Stimulated activated memory B cell treated with anti-CD40 and anti-IgM and Interleukin-4, amounts not matched to agents 10 μg/mL and 1 μg/mL and 100 μg/mL, for 72 hours (primary cell): ENCODE results near the gene WDR38.
"Not testable (repeated sequence)": the region's sequence is repeated elsewhere in the genome, so short reads cannot be mapped to it uniquely, and the experiment has no call there.

ENCODE experiments used
- ATAC-seq: fragments of 150-1000 bp; cut with Tn5 transposase; 2 replicates; pipeline ENCODE4 v1.10.0; 2021
- H3K27ac Mint-ChIP-seq: one replicate; pipeline ENCODE4 v1.8.0; 2022; ENCODE audit warnings: mild to moderate bottlenecking, mixed read lengths
- H3K27me3 Mint-ChIP-seq: one replicate; pipeline ENCODE4 v1.8.0; 2022; ENCODE audit warnings: mixed read lengths
- H3K36me3 Mint-ChIP-seq: one replicate; pipeline ENCODE4 v1.8.0; 2022; ENCODE audit warnings: mixed read lengths
- H3K4me1 Mint-ChIP-seq: one replicate; pipeline ENCODE4 v1.8.0; 2022; ENCODE audit warnings: mixed read lengths
- H3K4me3 Mint-ChIP-seq: one replicate; pipeline ENCODE4 v1.8.0; 2022; ENCODE audit warnings: mild to moderate bottlenecking, moderate library complexity, mixed read lengths
- H3K9me3 Mint-ChIP-seq: one replicate; pipeline ENCODE4 v1.8.0; 2022; ENCODE audit warnings: mixed read lengths

WDR38 gene

GRCh38 chr9:124820698-124821623 is 32.3 kb upstream of the WDR38 start:
- Mint-ChIP-seq H3K9me3 (no peaks in the 10 kb centered on the region), H3K36me3 (no peaks in the 10 kb centered on the region), H3K4me1 (peaks cover 17% of the 10 kb centered on the region), H3K27me3 (peaks cover 28% of the 10 kb centered on the region), H3K4me3 (no peak overlapping the region), H3K27ac (no peak overlapping the region)
- no peak for ATAC-seq

GRCh38 chr9:124828489-124829333 is 24.5 kb upstream of the WDR38 start:
- Mint-ChIP-seq H3K36me3 (no peaks in the 10 kb centered on the region), H3K27ac (peak overlapping the region; percentile 26), H3K4me1 (peaks cover 15% of the 10 kb centered on the region), H3K27me3 (peaks cover 22% of the 10 kb centered on the region), H3K9me3 (peaks cover 5% of the 10 kb centered on the region), H3K4me3 (no peak overlapping the region)
- no peak for ATAC-seq

DNA sequence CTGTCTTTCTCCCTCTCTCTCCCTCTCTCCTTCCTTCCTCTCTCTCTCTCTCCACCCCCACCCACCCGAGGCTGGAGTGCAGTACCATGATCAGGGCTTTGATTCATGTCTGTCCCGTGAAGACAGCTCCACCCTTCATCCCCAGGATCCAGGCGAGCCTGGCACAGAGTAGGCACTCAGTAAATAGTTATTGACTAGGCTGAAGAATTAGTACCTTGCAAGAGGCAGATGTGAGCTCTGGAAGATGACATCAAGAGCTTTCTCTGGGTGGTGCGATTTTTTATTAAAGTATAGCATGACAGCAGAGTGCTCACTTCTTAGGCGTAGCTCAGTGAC is 24.0 kb upstream of the WDR38 start:
- Mint-ChIP-seq H3K4me1 (peaks cover 11% of the 10 kb centered on the region), H3K27ac (peak overlapping the region; percentile 26), H3K27me3 (peaks cover 26% of the 10 kb centered on the region), H3K36me3 (no peaks in the 10 kb centered on the region), H3K9me3 (peaks cover 5% of the 10 kb centered on the region), H3K4me3 (no peak overlapping the region)
- ATAC-seq = no peak

- Mint-ChIP-seq H3K36me3 (no peaks in the 10 kb centered on the region), H3K9me3 (peaks cover 5% of the 10 kb centered on the region), H3K4me3 (no peak overlapping the region), H3K27me3 (peaks cover 38% of the 10 kb centered on the region), H3K4me1 (peaks cover 8% of the 10 kb centered on the region), H3K27ac (no peak overlapping the region)
- ATAC-seq = no peak
These were observed 22.7 kb upstream of the WDR38 start for GRCh38 chr9:124830593-124830992.

- H3K4me3 Mint-ChIP-seq = no peak overlapping the region
These were observed 21.5 kb upstream of the WDR38 start for GRCh38 chr9:124831642-124832364.

GRCh38 chr9:124834591-124834990 is 18.7 kb upstream of the WDR38 start:
- no peak overlapping the region for H3K27ac Mint-ChIP-seq
- H3K36me3 Mint-ChIP-seq = no peaks in the 10 kb centered on the region
- no peak for ATAC-seq
- H3K4me1 Mint-ChIP-seq = no peaks in the 10 kb centered on the region
- H3K27me3 Mint-ChIP-seq = peaks cover 48% of the 10 kb centered on the region
- no peaks in the 10 kb centered on the region for H3K9me3 Mint-ChIP-seq
- no peak overlapping the region for H3K4me3 Mint-ChIP-seq

More at GRCh38 chr9:124831642-124832364, 21.5 kb upstream of the WDR38 start:
- H3K4me1 Mint-ChIP-seq = peaks cover 8% of the 10 kb centered on the region
- H3K36me3 Mint-ChIP-seq = no peaks in the 10 kb centered on the region
- H3K27me3 Mint-ChIP-seq = peaks cover 44% of the 10 kb centered on the region
- H3K9me3 Mint-ChIP-seq = peaks cover 5% of the 10 kb centered on the region
- ATAC-seq = no peak
- H3K27ac Mint-ChIP-seq = no peak overlapping the region

GRCh38 chr9:124835026-124835557 is 18.2 kb upstream of the WDR38 start:
- Mint-ChIP-seq H3K4me3 (no peak overlapping the region), H3K9me3 (no peaks in the 10 kb centered on the region), H3K36me3 (no peaks in the 10 kb centered on the region), H3K27me3 (peaks cover 48% of the 10 kb centered on the region), H3K27ac (no peak overlapping the region), H3K4me1 (no peaks in the 10 kb centered on the region)
- ATAC-seq = no peak

GRCh38 chr9:124838132-124838531 is 15.1 kb upstream of the WDR38 start:
- not testable (repeated sequence) for H3K9me3 Mint-ChIP-seq, H3K36me3 Mint-ChIP-seq, H3K27ac Mint-ChIP-seq, H3K4me1 Mint-ChIP-seq, H3K4me3 Mint-ChIP-seq, ATAC-seq
- peaks cover 43% of the 10 kb centered on the region for H3K27me3 Mint-ChIP-seq

GRCh38 chr9:124838567-124839275 is 14.5 kb upstream of the WDR38 start:
- H3K36me3 Mint-ChIP-seq, H3K27ac Mint-ChIP-seq, H3K9me3 Mint-ChIP-seq, ATAC-seq, H3K4me3 Mint-ChIP-seq, H3K4me1 Mint-ChIP-seq: not testable (repeated sequence)
- H3K27me3 Mint-ChIP-seq = peaks cover 43% of the 10 kb centered on the region

DNA sequence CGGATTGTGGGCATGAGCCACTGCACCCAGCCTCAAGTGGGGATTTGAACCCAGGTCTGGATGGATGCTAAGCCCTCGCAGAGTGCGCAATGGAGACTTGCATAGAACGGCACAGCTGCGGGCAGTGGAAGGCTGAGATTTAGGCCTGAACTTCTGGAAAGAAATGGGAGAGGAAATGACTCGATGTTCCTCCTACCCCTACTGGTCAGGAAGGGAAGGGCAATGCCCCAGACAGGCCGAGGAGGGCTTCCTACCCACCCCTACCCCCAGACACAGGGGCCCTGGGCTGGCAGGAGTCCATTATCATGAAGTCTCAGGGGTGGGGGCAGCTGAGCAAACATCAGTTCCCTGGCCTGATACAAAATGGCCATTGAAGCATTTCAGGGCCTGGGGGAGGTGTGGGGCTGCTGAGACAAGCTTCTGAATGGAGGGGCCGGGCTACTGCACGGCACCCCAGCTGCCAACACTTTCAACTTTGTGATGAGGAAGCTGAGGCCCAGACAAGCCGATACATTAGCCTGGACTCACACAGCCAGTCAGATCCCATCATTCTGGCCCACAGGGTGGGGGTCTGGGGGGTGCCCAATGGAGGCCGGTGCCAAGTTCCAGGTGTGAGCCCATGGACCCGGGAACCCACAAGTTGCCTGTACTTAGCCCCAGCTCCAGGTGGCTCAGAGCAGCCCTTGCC is 13.5 kb upstream of the WDR38 start:
- Mint-ChIP-seq H3K36me3 (no peaks in the 10 kb centered on the region), H3K27me3 (peaks cover 44% of the 10 kb centered on the region), H3K4me1 (no peaks in the 10 kb centered on the region), H3K4me3 (no peak overlapping the region), H3K27ac (no peak overlapping the region), H3K9me3 (no peaks in the 10 kb centered on the region)
- no peak for ATAC-seq

- ATAC-seq = no peak
- Mint-ChIP-seq H3K4me1 (no peaks in the 10 kb centered on the region), H3K9me3 (no peaks in the 10 kb centered on the region), H3K36me3 (no peaks in the 10 kb centered on the region), H3K27ac (no peak overlapping the region), H3K4me3 (no peak overlapping the region), H3K27me3 (peaks cover 40% of the 10 kb centered on the region)
These were observed 12.9 kb upstream of the WDR38 start for GRCh38 chr9:124840300-124840833.

DNA sequence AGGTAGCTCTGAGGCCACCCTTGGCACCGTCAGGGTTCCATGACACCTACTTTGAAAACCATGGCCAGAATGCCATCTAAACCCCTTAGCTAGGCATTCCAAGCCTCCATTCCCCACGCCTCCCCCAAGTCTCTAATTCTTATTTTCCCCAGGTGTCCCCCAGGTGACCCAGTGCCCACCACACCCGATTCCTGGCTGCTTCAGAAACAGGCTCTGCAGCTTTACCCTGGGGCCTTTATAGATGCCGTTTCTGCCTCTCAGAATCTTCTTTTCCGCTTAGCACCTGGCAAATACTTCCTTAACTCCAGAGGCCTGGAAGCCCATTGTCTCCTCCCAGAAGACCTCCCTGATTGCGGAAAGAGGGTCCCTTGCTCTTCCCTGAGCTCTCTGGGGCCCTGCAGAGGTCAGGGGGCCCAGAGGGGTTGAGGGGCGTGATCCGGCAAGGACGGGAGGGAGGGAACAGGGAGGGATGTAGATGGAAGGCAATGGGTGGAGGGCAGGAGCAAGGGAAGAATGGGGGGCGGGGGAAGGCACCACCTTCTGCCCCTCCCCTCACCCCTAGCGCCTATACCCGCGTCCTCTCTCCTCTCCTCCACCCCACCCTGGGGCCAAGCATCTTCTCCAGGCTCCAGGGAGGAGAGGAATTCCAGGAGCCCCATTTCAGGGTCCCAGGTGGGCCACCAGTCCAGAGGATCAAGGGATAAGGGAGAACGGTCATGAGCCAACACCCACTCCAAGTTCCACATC is 12.0 kb upstream of the WDR38 start:
- no peaks in the 10 kb centered on the region for H3K9me3 Mint-ChIP-seq
- peaks cover 41% of the 10 kb centered on the region for H3K27me3 Mint-ChIP-seq
- no peaks in the 10 kb centered on the region for H3K4me1 Mint-ChIP-seq
- ATAC-seq = peak; percentile 16
- no peaks in the 10 kb centered on the region for H3K36me3 Mint-ChIP-seq
- H3K4me3 Mint-ChIP-seq = no peak overlapping the region
- no peak overlapping the region for H3K27ac Mint-ChIP-seq

- no peaks in the 10 kb centered on the region for H3K9me3 Mint-ChIP-seq
- H3K4me1 Mint-ChIP-seq = no peaks in the 10 kb centered on the region
- no peak overlapping the region for H3K27ac Mint-ChIP-seq
- H3K27me3 Mint-ChIP-seq = peaks cover 36% of the 10 kb centered on the region
- no peaks in the 10 kb centered on the region for H3K36me3 Mint-ChIP-seq
- H3K4me3 Mint-ChIP-seq = no peak overlapping the region
- no peak for ATAC-seq
These were observed 9.7 kb upstream of the WDR38 start for GRCh38 chr9:124843456-124844034.
